ENCODE measurements around the gene KIF2A. TPM values are rescaled to one million over a fixed set of nuclear protein-coding genes. Genes with fewer than 3 reads are reported as not detected.

Gene KIF2A
- polyA plus RNA-seq, 1 donor (not counting 4 experiments of a cell fraction or from before 2014, with no cell fraction given), result 34.8 TPM

DNA sequence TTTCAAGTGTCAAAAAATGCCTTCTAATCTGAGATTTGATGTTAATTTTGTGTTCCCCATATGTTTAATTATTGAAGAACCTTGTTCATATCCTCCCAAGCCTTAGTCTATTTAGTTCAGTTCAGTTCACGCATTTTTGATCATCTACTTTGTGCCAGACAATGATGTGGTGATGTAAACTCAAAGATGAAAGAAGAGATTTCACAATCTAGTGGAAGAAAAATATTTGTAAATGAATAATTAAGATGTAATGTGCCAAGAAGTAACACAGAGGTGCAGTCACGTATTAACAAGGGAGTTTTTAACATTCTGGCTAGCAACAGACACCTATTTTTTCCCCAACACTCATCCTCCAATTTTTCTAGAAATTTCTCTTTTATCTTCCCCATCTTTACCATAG is 22.1 kb upstream of the KIF2A start:
- Histone ChIP-seq H3K27me3 (ENCODE audit: control insufficient read depth, extremely low read depth, insufficient read depth, low read length) (no peaks in the 10 kb centered on the region), H3K9me3 (ENCODE audit: control insufficient read depth, low read depth, low read length) (no peaks in the 10 kb centered on the region), H3K4me3 (ENCODE audit: control insufficient read depth in 2 of 3, extremely low read depth in 1 of 3, insufficient read depth in 2 of 3, low read depth in 1 of 3, low read length in 3 of 3) (no peak overlapping the region), H3K27ac (ENCODE audit: control insufficient read depth, insufficient read depth, low read length) (no peak overlapping the region), H4K20me1 (ENCODE audit: control insufficient read depth, extremely low read depth, insufficient read depth, low read length) (no peaks in the 10 kb centered on the region), H3K36me3 (ENCODE audit: control insufficient read depth in 2 of 2, extremely low read depth in 1 of 2, insufficient read depth in 2 of 2, low read length in 2 of 2) (no peaks in the 10 kb centered on the region), H3K4me2 (ENCODE audit: control insufficient read depth, extremely low read depth, insufficient read depth, low read depth, low read length) (no peak overlapping the region), H2AFZ (ENCODE audit: control insufficient read depth, low read length) (no peak overlapping the region), H3K9ac (ENCODE audit: control insufficient read depth, extremely low read depth, insufficient read depth, low read length) (no peak overlapping the region), H3K79me2 (ENCODE audit: control insufficient read depth, insufficient read depth, low read length) (no peaks in the 10 kb centered on the region), H3K9me1 (ENCODE audit: control insufficient read depth, extremely low read depth, insufficient read depth, low read length) (no peaks in the 10 kb centered on the region), H3K4me1 (ENCODE audit: control insufficient read depth, extremely low read depth, insufficient read depth, low read length) (peaks cover 22% of the 10 kb centered on the region)
- DNase-seq (ENCODE audit: low read depth, low spot score), result no peak
- dilution Hi-C loops (cut with MboI; ENCODE audit: extremely low pct_ligation_motif_present, low sequenced_read_pairs), result no loop called here
- FAIRE-seq, result no peak
- no peak for TF ChIP-seq EZH2 (IDR thresholded peaks at IDR 0.05; ENCODE audit: low read length)
- TF ChIP-seq, protein P1, sequence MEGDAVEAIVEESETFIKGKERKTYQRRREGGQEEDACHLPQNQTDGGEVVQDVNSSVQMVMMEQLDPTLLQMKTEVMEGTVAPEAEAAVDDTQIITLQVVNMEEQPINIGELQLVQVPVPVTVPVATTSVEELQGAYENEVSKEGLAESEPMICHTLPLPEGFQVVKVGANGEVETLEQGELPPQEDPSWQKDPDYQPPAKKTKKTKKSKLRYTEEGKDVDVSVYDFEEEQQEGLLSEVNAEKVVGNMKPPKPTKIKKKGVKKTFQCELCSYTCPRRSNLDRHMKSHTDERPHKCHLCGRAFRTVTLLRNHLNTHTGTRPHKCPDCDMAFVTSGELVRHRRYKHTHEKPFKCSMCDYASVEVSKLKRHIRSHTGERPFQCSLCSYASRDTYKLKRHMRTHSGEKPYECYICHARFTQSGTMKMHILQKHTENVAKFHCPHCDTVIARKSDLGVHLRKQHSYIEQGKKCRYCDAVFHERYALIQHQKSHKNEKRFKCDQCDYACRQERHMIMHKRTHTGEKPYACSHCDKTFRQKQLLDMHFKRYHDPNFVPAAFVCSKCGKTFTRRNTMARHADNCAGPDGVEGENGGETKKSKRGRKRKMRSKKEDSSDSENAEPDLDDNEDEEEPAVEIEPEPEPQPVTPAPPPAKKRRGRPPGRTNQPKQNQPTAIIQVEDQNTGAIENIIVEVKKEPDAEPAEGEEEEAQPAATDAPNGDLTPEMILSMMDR (optimal IDR thresholded peaks at IDR 0.05 in 1 of 3, IDR thresholded peaks at IDR 0.05 in 1 of 3, conservative IDR thresholded peaks at IDR 0.05 in 1 of 3; ENCODE audit: extremely low read depth in 1 of 3, insufficient read depth in 2 of 3, low read length in 3 of 3), result no peak

GRCh38 chr5:62284946-62285891 is 20.8 kb upstream of the KIF2A start:
- H3K27me3 ChIP-seq (ENCODE audit: control insufficient read depth, extremely low read depth, insufficient read depth, low read length), result no peaks in the 10 kb centered on the region
- no peaks in the 10 kb centered on the region for H4K20me1 ChIP-seq (ENCODE audit: control insufficient read depth, extremely low read depth, insufficient read depth, low read length)
- no peak for FAIRE-seq
- H3K9me1 ChIP-seq (ENCODE audit: control insufficient read depth, extremely low read depth, insufficient read depth, low read length), result no peaks in the 10 kb centered on the region
- H3K9me3 ChIP-seq (ENCODE audit: control insufficient read depth, low read depth, low read length), result no peaks in the 10 kb centered on the region
- H3K4me3 ChIP-seq (ENCODE audit: control insufficient read depth in 2 of 3, extremely low read depth in 1 of 3, insufficient read depth in 2 of 3, low read depth in 1 of 3, low read length in 3 of 3), result no peak overlapping the region
- no peak overlapping the region for H3K4me2 ChIP-seq (ENCODE audit: control insufficient read depth, extremely low read depth, insufficient read depth, low read depth, low read length)
- DNase-seq (ENCODE audit: low read depth, low spot score), result no peak
- peaks cover 17% of the 10 kb centered on the region for H3K4me1 ChIP-seq (ENCODE audit: control insufficient read depth, extremely low read depth, insufficient read depth, low read length)
- dilution Hi-C loops (cut with MboI; ENCODE audit: extremely low pct_ligation_motif_present, low sequenced_read_pairs), result no loop called here
- H3K27ac ChIP-seq (ENCODE audit: control insufficient read depth, insufficient read depth, low read length), result no peak overlapping the region
- no peak overlapping the region for H3K9ac ChIP-seq (ENCODE audit: control insufficient read depth, extremely low read depth, insufficient read depth, low read length)
- H3K36me3 ChIP-seq (ENCODE audit: control insufficient read depth in 2 of 2, extremely low read depth in 1 of 2, insufficient read depth in 2 of 2, low read length in 2 of 2), result no peaks in the 10 kb centered on the region
- H3K79me2 ChIP-seq (ENCODE audit: control insufficient read depth, insufficient read depth, low read length), result no peaks in the 10 kb centered on the region
- TF ChIP-seq, protein P1 (optimal IDR thresholded peaks at IDR 0.05 in 1 of 3, IDR thresholded peaks at IDR 0.05 in 1 of 3, conservative IDR thresholded peaks at IDR 0.05 in 1 of 3; ENCODE audit: extremely low read depth in 1 of 3, insufficient read depth in 2 of 3, low read length in 3 of 3), result no peak
- no peak for TF ChIP-seq EZH2 (IDR thresholded peaks at IDR 0.05; ENCODE audit: low read length)
- no peak overlapping the region for H2AFZ ChIP-seq (ENCODE audit: control insufficient read depth, low read length)
